ENCODE data around the gene GALNT6. TPM values are rescaled to one million over a fixed set of nuclear protein-coding genes. Genes with fewer than 3 reads are reported as not detected.
A peak's percentile ranks its signal among the peaks of the same experiment; 100 is the strongest.

GALNT6 gene
- total and polyA plus RNA-seq, 9 of the 15 experiments (the other 6 are each of a cell fraction or from before 2014, with no cell fraction given): 1.5 to 8.6 (median 5.1) TPM

DNA sequence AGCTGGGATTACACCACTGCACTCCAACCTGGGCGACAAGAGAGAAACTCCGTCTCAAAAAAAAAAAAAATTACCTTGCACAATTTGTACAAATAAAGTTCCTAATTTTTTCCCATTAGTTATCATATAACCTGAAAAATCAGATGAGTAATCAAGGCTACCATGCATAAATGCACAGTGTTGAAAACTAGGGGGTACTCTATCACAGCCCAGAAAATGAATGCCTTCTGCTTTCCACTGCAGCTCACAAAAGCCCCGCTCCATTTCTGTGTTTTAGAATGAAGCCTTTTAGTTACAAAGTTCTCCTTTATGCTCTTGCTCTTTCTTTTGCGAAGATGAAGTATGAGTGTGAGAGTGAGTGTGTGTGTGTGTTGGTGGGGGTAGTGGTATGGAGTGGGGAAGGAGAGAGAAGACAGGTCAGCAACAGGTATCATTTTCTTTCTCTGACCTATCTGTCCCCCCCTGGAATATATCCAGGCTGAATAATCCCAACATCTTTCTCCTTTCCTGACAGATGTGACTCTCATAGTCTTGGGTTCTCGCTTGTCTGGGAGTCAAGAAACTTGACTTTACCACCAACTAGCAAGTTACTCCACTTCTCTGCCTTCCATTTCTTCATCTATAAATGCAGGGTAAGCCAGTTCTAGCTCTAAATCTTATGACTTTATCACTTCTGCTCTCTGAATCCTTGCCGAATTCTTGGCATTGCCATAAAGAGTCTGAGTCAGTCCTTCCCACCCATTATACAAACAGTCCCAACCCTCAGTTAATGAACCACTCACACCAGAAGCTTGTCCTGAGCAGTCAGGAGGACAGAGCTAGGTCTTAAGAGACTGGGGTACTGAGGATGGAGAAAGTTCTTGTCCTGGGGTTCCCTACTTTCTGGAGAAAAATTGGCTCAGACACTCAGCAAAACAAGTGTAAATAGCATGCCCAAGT lies 83.3 kb downstream of the GALNT6 start (continued):
- TF ChIP-seq KLF13 (tag; IDR thresholded peaks at IDR 0.05; ENCODE audit: borderline replicate concordance, low read depth): no peak
- TF ChIP-seq SETDB1 (IDR thresholded peaks at IDR 0.05; ENCODE audit: low read length): no peak
- peak; percentile 42; the same call in 1 of the 2 replicates for TF ChIP-seq FOSL1 (tag; conservative IDR thresholded peaks at IDR 0.05)

- ChIA-PET CTCF (ENCODE audit: low intra/inter-chr PET ratio) (no interaction called here), POLR2A (interaction anchor here (0.7 kb wide), 1 partner anchor 10 kb away, joined by 3 read pairs; no protein-coding TSS in a partner anchor)
- H3K9me3 ChIP-seq (replicated peaks; ENCODE audit: control insufficient read depth, insufficient read depth, low read depth, low read length): no peaks in the 10 kb centered on the region
- ATAC-seq: no peak
- no peaks in the 10 kb centered on the region for H3K9me1 ChIP-seq (ENCODE audit: control insufficient read depth, insufficient read depth, low read length)
- H3K4me2 ChIP-seq (ENCODE audit: insufficient read depth, low read length): no peak overlapping the region
- no TSS peak for BruUV-seq (replicated peaks)
- TF ChIP-seq, protein P1, sequence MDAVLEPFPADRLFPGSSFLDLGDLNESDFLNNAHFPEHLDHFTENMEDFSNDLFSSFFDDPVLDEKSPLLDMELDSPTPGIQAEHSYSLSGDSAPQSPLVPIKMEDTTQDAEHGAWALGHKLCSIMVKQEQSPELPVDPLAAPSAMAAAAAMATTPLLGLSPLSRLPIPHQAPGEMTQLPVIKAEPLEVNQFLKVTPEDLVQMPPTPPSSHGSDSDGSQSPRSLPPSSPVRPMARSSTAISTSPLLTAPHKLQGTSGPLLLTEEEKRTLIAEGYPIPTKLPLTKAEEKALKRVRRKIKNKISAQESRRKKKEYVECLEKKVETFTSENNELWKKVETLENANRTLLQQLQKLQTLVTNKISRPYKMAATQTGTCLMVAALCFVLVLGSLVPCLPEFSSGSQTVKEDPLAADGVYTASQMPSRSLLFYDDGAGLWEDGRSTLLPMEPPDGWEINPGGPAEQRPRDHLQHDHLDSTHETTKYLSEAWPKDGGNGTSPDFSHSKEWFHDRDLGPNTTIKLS (IDR thresholded peaks at IDR 0.05; ENCODE audit: borderline replicate concordance, low read depth): no peak
- TF ChIP-seq CBX2 (IDR thresholded peaks at IDR 0.05; ENCODE audit: insufficient read depth, low read length, poor library complexity, severe bottlenecking) (no peak), PTTG1 (tag; IDR thresholded peaks at IDR 0.05; ENCODE audit: low read depth) (no peak), SMC3 (conservative IDR thresholded peaks at IDR 0.05; ENCODE audit: insufficient read depth, low read depth, low read length) (no peak), ZNF316 (IDR thresholded peaks at IDR 0.05) (no peak), SNIP1 (IDR thresholded peaks at IDR 0.05; ENCODE audit: low read depth) (no peak), DNMT1 (IDR thresholded peaks at IDR 0.05) (no peak), NCOA4 (IDR thresholded peaks at IDR 0.05; ENCODE audit: partially characterized antibody) (no peak), BRF1 (IDR thresholded peaks at IDR 0.05; ENCODE audit: borderline replicate concordance, extremely low read depth, insufficient read length) (no peak), TFAM (CRISPR knock-in tag; conservative IDR thresholded peaks at IDR 0.05) (no peak), GATAD2A (IDR thresholded peaks at IDR 0.05) (no peak), EZH2 (IDR thresholded peaks at IDR 0.05; ENCODE audit: borderline replicate concordance, low read depth, low read length) (no peak)
- TF ChIP-seq, protein P2, sequence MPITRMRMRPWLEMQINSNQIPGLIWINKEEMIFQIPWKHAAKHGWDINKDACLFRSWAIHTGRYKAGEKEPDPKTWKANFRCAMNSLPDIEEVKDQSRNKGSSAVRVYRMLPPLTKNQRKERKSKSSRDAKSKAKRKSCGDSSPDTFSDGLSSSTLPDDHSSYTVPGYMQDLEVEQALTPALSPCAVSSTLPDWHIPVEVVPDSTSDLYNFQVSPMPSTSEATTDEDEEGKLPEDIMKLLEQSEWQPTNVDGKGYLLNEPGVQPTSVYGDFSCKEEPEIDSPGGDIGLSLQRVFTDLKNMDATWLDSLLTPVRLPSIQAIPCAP (CRISPR knock-in tag; IDR thresholded peaks at IDR 0.05; ENCODE audit: borderline replicate concordance): no peak
- TF ChIP-seq, protein P3, sequence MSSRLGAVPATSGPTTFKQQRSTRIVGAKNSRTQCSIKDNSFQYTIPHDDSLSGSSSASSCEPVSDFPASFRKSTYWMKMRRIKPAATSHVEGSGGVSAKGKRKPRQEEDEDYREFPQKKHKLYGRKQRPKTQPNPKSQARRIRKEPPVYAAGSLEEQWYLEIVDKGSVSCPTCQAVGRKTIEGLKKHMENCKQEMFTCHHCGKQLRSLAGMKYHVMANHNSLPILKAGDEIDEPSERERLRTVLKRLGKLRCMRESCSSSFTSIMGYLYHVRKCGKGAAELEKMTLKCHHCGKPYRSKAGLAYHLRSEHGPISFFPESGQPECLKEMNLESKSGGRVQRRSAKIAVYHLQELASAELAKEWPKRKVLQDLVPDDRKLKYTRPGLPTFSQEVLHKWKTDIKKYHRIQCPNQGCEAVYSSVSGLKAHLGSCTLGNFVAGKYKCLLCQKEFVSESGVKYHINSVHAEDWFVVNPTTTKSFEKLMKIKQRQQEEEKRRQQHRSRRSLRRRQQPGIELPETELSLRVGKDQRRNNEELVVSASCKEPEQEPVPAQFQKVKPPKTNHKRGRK (tag; IDR thresholded peaks at IDR 0.05): no peak
- FAIRE-seq: no peak
- H3K4me1 ChIP-seq (replicated peaks in 1 of 2; ENCODE audit: control insufficient read depth in 2 of 2, insufficient read depth in 2 of 2, low read length in 2 of 2): no peaks in the 10 kb centered on the region
- intact Hi-C loops (cut with micrococcal nuclease): loop anchor here (5.0 kb wide), 1 partner anchor 36 kb away; no protein-coding TSS in a partner anchor
- H3K27ac ChIP-seq (ENCODE audit: extremely low read depth, low read depth, low read length): no peak overlapping the region
- H3K79me2 ChIP-seq (ENCODE audit: control insufficient read depth, insufficient read depth, low read length): no peaks in the 10 kb centered on the region
- H3K36me3 ChIP-seq (ENCODE audit: control insufficient read depth, insufficient read depth, low read length): no peaks in the 10 kb centered on the region
- DNase-seq (ENCODE audit: extremely low read depth in 1 of 4, low spot score in 3 of 4): no peak
- no peak overlapping the region for H3K4me3 ChIP-seq
- no peak overlapping the region for H3K9ac ChIP-seq (ENCODE audit: insufficient read depth in 1 of 2, low read depth in 2 of 2, low read length in 2 of 2)
- no peak overlapping the region for H2AFZ ChIP-seq (ENCODE audit: low read depth, low read length)
- H4K20me1 ChIP-seq (replicated peaks; ENCODE audit: control insufficient read depth, insufficient read depth, low read length): no peaks in the 10 kb centered on the region
- 59% methylated on average over 5 of the region's 5 CpGs for WGBS (ENCODE audit: insufficient coverage, low coverage, missing lambda C conversion rate)
- in situ Hi-C loops (cut with MboI): no loop called here
- no peaks in the 10 kb centered on the region for H3K27me3 ChIP-seq (ENCODE audit: control insufficient read depth in 2 of 2, insufficient read depth in 2 of 2, low read length in 2 of 2)
Measured at GRCh38 chr12:51306507-51306906, 84.7 kb downstream of the GALNT6 start.
